Stimulated activated CD8-positive, alpha-beta memory T cell treated with anti-CD3 and anti-CD28 coated beads, Interleukin-7, amount 100 ng/mL, for 4 hours (primary cell): ENCODE measurements around the gene NONO.
"Not testable (repeated sequence)": the region's sequence is repeated elsewhere in the genome, so short reads cannot be mapped to it uniquely, and the experiment has no call there.

Experiments used
- DNase-seq, 2 donors: peaks; one replicate each; pipeline ENCODE4 v3.0.0-alpha.2; 2020; ENCODE audit warnings: low read depth in 2 of 2

Gene NONO

GRCh38 chrX:71282514-71283402 lies 677 bp upstream of the NONO start:
- peak; percentile 19 to 35 for DNase-seq

GRCh38 chrX:71285929-71286328 lies 2.5 kb downstream of the NONO start:
- DNase-seq: no peak

- no peak for DNase-seq
These were observed 7.9 kb downstream of the NONO start for GRCh38 chrX:71291381-71291780.

- DNase-seq: no peak
These were observed 9.4 kb downstream of the NONO start for GRCh38 chrX:71292669-71293365.

GRCh38 chrX:71296806-71297205 lies 13.4 kb downstream of the NONO start:
- no peak for DNase-seq

- no peak for DNase-seq
These were observed 14.7 kb downstream of the NONO start for GRCh38 chrX:71298119-71298518.

GRCh38 chrX:71300064-71300463 lies 16.6 kb downstream of the NONO start:
- DNase-seq: not testable (repeated sequence)

GRCh38 chrX:71300495-71300894 lies 17.1 kb downstream of the NONO start:
- not testable (repeated sequence) for DNase-seq

- no peak for DNase-seq
These were observed 17.9 kb downstream of the NONO start, which contains the start of gene ITGB1BP2 for GRCh38 chrX:71301195-71301924. ITGB1BP2 (plus strand) TSS chrX:71301750; CDS start chrX:71301807, 57 bp downstream.

- DNase-seq: no peak
These were observed 19.2 kb downstream of the NONO start for GRCh38 chrX:71302461-71303213.

GRCh38 chrX:71304561-71304960 lies 21.1 kb downstream of the NONO start:
- no peak for DNase-seq

GRCh38 chrX:71315917-71316316 lies 32.5 kb downstream of the NONO start:
- DNase-seq: no peak

- not testable (repeated sequence) for DNase-seq
These were observed 33.5 kb downstream of the NONO start for GRCh38 chrX:71316959-71317358.

- no peak for DNase-seq
These were observed 36.7 kb downstream of the NONO start for GRCh38 chrX:71320126-71320525.

- no peak for DNase-seq
These were observed 38.3 kb downstream of the NONO start for GRCh38 chrX:71321731-71322130.

- DNase-seq: not testable (repeated sequence)
These were observed 41.0 kb downstream of the NONO start for GRCh38 chrX:71324452-71324851.

- DNase-seq: no peak
These were observed 43.0 kb downstream of the NONO start for GRCh38 chrX:71326394-71326793.

GRCh38 chrX:71349151-71349665 lies 65.8 kb downstream of the NONO start:
- not testable (repeated sequence) for DNase-seq

- DNase-seq: not testable (repeated sequence)
These were observed 66.4 kb downstream of the NONO start for GRCh38 chrX:71349867-71350266.
